Measurements from ENCODE around the gene YIPF3.
"Not testable (repeated sequence)": the region's sequence is repeated elsewhere in the genome, so short reads cannot be mapped to it uniquely, and the experiment has no call there.

YIPF3 gene

GRCh38 chr6:43467752-43468151, 49.0 kb downstream of the YIPF3 start:
- H3K4me1 ChIP-seq (ENCODE audit: low read length): no peaks in the 10 kb centered on the region
- no peaks in the 10 kb centered on the region for H3K79me2 ChIP-seq (ENCODE audit: low read length)
- peaks cover 9% of the 10 kb centered on the region for H3K27me3 ChIP-seq (ENCODE audit: low read depth, low read length)
- no peak overlapping the region for H2AFZ ChIP-seq (ENCODE audit: low read depth, low read length)
- TF ChIP-seq EZH2phosphoT487 (IDR thresholded peaks at IDR 0.05; ENCODE audit: low read depth) (no peak), CTCF (IDR thresholded peaks at IDR 0.05; ENCODE audit: low read depth, low read length) (no peak)
- H3K9me3 ChIP-seq (ENCODE audit: insufficient read depth, low read length): no peaks in the 10 kb centered on the region
- no peaks in the 10 kb centered on the region for H3K36me3 ChIP-seq (replicated peaks; ENCODE audit: low read depth, low read length)
- no peak overlapping the region for H3K9ac ChIP-seq (ENCODE audit: low read length)
- H3K27ac ChIP-seq (ENCODE audit: low read length): no peak overlapping the region
- no peak overlapping the region for H3K4me3 ChIP-seq (ENCODE audit: low read length)
- no peak overlapping the region for H3K4me2 ChIP-seq (ENCODE audit: low read length)
- no peaks in the 10 kb centered on the region for H4K20me1 ChIP-seq (ENCODE audit: insufficient read depth, low read length)

GRCh38 chr6:43467265-43467664, 49.5 kb downstream of the YIPF3 start:
- H3K9ac ChIP-seq (ENCODE audit: low read length); H3K4me3 ChIP-seq (ENCODE audit: low read length); H4K20me1 ChIP-seq (ENCODE audit: insufficient read depth, low read length); H3K4me2 ChIP-seq (ENCODE audit: low read length); H3K36me3 ChIP-seq (replicated peaks; ENCODE audit: low read depth, low read length); H3K27ac ChIP-seq (ENCODE audit: low read length); H3K79me2 ChIP-seq (ENCODE audit: low read length); H3K4me1 ChIP-seq (ENCODE audit: low read length); H3K9me3 ChIP-seq (ENCODE audit: insufficient read depth, low read length); H2AFZ ChIP-seq (ENCODE audit: low read depth, low read length): not testable (repeated sequence)
- peaks cover 13% of the 10 kb centered on the region for H3K27me3 ChIP-seq (ENCODE audit: low read depth, low read length)

GRCh38 chr6:43465948-43466347, 50.8 kb downstream of the YIPF3 start:
- Histone ChIP-seq H3K36me3 (replicated peaks; ENCODE audit: low read depth, low read length) (no peaks in the 10 kb centered on the region), H3K79me2 (ENCODE audit: low read length) (no peaks in the 10 kb centered on the region), H3K27ac (ENCODE audit: low read length) (no peak overlapping the region), H2AFZ (ENCODE audit: low read depth, low read length) (no peak overlapping the region), H3K4me2 (ENCODE audit: low read length) (no peak overlapping the region), H3K4me3 (ENCODE audit: low read length) (no peak overlapping the region), H3K9me3 (ENCODE audit: insufficient read depth, low read length) (no peaks in the 10 kb centered on the region), H4K20me1 (ENCODE audit: insufficient read depth, low read length) (no peaks in the 10 kb centered on the region), H3K27me3 (ENCODE audit: low read depth, low read length) (peaks cover 12% of the 10 kb centered on the region), H3K9ac (ENCODE audit: low read length) (no peak overlapping the region), H3K4me1 (ENCODE audit: low read length) (no peaks in the 10 kb centered on the region)
- TF ChIP-seq EZH2phosphoT487 (IDR thresholded peaks at IDR 0.05; ENCODE audit: low read depth) (no peak), CTCF (IDR thresholded peaks at IDR 0.05; ENCODE audit: low read depth, low read length) (no peak)

- Histone ChIP-seq H3K36me3 (replicated peaks; ENCODE audit: low read depth, low read length) (no peaks in the 10 kb centered on the region), H3K27me3 (ENCODE audit: low read depth, low read length) (peaks cover 12% of the 10 kb centered on the region), H3K9ac (ENCODE audit: low read length) (no peak overlapping the region), H4K20me1 (ENCODE audit: insufficient read depth, low read length) (no peaks in the 10 kb centered on the region), H3K79me2 (ENCODE audit: low read length) (no peaks in the 10 kb centered on the region), H3K4me3 (ENCODE audit: low read length) (no peak overlapping the region), H2AFZ (ENCODE audit: low read depth, low read length) (no peak overlapping the region), H3K27ac (ENCODE audit: low read length) (no peak overlapping the region), H3K4me2 (ENCODE audit: low read length) (no peak overlapping the region), H3K9me3 (ENCODE audit: insufficient read depth, low read length) (no peaks in the 10 kb centered on the region), H3K4me1 (ENCODE audit: low read length) (no peaks in the 10 kb centered on the region)
- TF ChIP-seq CTCF (IDR thresholded peaks at IDR 0.05; ENCODE audit: low read depth, low read length) (no peak), EZH2phosphoT487 (IDR thresholded peaks at IDR 0.05; ENCODE audit: low read depth) (no peak)
These were observed 52.4 kb downstream of the YIPF3 start for GRCh38 chr6:43464337-43464736.

GRCh38 chr6:43461936-43462335, 54.8 kb downstream of the YIPF3 start:
- no peaks in the 10 kb centered on the region for H3K36me3 ChIP-seq (replicated peaks; ENCODE audit: low read depth, low read length)
- TF ChIP-seq EZH2phosphoT487 (IDR thresholded peaks at IDR 0.05; ENCODE audit: low read depth) (no peak), CTCF (IDR thresholded peaks at IDR 0.05; ENCODE audit: low read depth, low read length) (no peak)
- H2AFZ ChIP-seq (ENCODE audit: low read depth, low read length): no peak overlapping the region
- no peaks in the 10 kb centered on the region for H3K9me3 ChIP-seq (ENCODE audit: insufficient read depth, low read length)
- H3K4me3 ChIP-seq (ENCODE audit: low read length): no peak overlapping the region
- no peaks in the 10 kb centered on the region for H4K20me1 ChIP-seq (ENCODE audit: insufficient read depth, low read length)
- H3K4me1 ChIP-seq (ENCODE audit: low read length): no peaks in the 10 kb centered on the region
- H3K79me2 ChIP-seq (ENCODE audit: low read length): no peaks in the 10 kb centered on the region
- peaks cover 12% of the 10 kb centered on the region for H3K27me3 ChIP-seq (ENCODE audit: low read depth, low read length)
- no peak overlapping the region for H3K4me2 ChIP-seq (ENCODE audit: low read length)
- no peak overlapping the region for H3K9ac ChIP-seq (ENCODE audit: low read length)
- no peak overlapping the region for H3K27ac ChIP-seq (ENCODE audit: low read length)

Data from OCI-LY3 (cell line).